Heart left ventricle (tissue), 13 donors: ENCODE data around the gene AKAP12.
"Not testable (repeated sequence)": the region's sequence is repeated elsewhere in the genome, so short reads cannot be mapped to it uniquely, and the experiment has no call there.

ENCODE experiments used
- POLR2A ChIP-seq, 2 donors: fragments of 450-650 bp; IDR thresholded peaks; one replicate each; pipeline ENCODE4 v1.6.1; 2017; ENCODE audit warnings: antibody characterized with exemption in 2 of 2, mild to moderate bottlenecking in 2 of 2, moderate library complexity in 2 of 2
- TF ChIP-seq, protein P1 (sequence below), 12 donors: fragments of 200-600 bp; sonication (generic) in 4 of 12; IDR thresholded peaks; one replicate each; pipeline versions ENCODE4 v1.5.0 to v1.8.0; 2018 to 2022; ENCODE audit warnings: antibody characterized with exemption in 12 of 12, mild to moderate bottlenecking in 5 of 12
- donor health status: ischemic (EF 13 %, LVEDD 7.1; RV severe dilation, severe dysfunction).
- donor health status: DM: no; HTN: yes; CAD: no.
- donor health status: DM: no; HTN: no; CAD: no.
- donor health status: ischemic (EF 25% LVEDD 6.9; RV normal size, moderate dysfunction).
- donor health status: ischemic (EF 25% LVEDD 5.7; RV mildly dilated, moderate dysfunction).
- donor health status: ischemic (EF 35%, LVEDD 5.7; RV mildly dilated, moderate dysfunction).
- donor health status: nonischemic (EF 11% LVEDD 7.7; RV severe dilation, severe dysfunction).
- donor health status: DM: yes; HTN: yes; CAD: no.
- donor health status: PGD.
- donor health status: ischemic (EF 29% LVEDD 5.4; RV normal size, mild dysfunction).
- donor health status: nonischemic (EF 23%, LVEDD 6.1; RV moderate dilation, normal function).

DNA sequence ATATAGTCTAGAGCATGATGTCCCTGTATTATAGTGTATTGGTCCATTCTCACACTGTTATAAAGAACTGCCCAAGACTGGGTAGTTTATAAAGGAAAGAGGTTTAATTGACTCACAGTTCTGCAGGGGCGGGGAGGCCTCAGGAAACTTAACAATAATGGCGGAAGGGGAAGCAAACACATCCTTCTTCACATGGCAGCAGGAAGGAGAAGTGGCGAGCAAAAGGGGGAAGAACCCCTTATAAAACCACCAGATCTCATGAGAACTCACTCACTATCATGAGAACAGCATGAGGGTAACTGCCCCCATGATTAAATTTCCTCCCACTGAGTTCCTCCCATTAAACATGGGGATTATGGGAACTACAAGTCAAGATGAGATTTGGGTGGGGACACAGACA, 75.9 kb downstream of the AKAP12 start:
- TF ChIP-seq, protein P1, sequence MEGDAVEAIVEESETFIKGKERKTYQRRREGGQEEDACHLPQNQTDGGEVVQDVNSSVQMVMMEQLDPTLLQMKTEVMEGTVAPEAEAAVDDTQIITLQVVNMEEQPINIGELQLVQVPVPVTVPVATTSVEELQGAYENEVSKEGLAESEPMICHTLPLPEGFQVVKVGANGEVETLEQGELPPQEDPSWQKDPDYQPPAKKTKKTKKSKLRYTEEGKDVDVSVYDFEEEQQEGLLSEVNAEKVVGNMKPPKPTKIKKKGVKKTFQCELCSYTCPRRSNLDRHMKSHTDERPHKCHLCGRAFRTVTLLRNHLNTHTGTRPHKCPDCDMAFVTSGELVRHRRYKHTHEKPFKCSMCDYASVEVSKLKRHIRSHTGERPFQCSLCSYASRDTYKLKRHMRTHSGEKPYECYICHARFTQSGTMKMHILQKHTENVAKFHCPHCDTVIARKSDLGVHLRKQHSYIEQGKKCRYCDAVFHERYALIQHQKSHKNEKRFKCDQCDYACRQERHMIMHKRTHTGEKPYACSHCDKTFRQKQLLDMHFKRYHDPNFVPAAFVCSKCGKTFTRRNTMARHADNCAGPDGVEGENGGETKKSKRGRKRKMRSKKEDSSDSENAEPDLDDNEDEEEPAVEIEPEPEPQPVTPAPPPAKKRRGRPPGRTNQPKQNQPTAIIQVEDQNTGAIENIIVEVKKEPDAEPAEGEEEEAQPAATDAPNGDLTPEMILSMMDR (IDR thresholded peaks at IDR 0.05): not testable (repeated sequence)
- TF ChIP-seq POLR2A (IDR thresholded peaks at IDR 0.05): not testable (repeated sequence)
